HS-27A (cell line): Measurements from ENCODE around the gene TAS2R7.
"Not testable (repeated sequence)": the region's sequence is repeated elsewhere in the genome, so short reads cannot be mapped to it uniquely, and the experiment has no call there.

Source experiments
- DNase-seq: peaks from one replicate; pipeline ENCODE4 v3.0.0-alpha.2; 2012; ENCODE audit warnings: low read depth, missing footprints

The TAS2R7 gene, protein sequence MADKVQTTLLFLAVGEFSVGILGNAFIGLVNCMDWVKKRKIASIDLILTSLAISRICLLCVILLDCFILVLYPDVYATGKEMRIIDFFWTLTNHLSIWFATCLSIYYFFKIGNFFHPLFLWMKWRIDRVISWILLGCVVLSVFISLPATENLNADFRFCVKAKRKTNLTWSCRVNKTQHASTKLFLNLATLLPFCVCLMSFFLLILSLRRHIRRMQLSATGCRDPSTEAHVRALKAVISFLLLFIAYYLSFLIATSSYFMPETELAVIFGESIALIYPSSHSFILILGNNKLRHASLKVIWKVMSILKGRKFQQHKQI

GRCh38 chr12:10802587-10802986 lies at the start of gene TAS2R7:
Gene TAS2R7 (minus strand): TSS chr12:10802627. CDS start chr12:10802570, 57 bp downstream.
- DNase-seq, result no peak

GRCh38 chr12:10851243-10851858 lies 48.9 kb upstream of the TAS2R7 start:
- DNase-seq, result no peak

GRCh38 chr12:10849425-10849878 lies 47.0 kb upstream of the TAS2R7 start, which contains the start of gene PRR4:
Gene PRR4 (minus strand): TSS chr12:10849475. CDS start chr12:10849437, 38 bp downstream.
- no peak for DNase-seq

DNA sequence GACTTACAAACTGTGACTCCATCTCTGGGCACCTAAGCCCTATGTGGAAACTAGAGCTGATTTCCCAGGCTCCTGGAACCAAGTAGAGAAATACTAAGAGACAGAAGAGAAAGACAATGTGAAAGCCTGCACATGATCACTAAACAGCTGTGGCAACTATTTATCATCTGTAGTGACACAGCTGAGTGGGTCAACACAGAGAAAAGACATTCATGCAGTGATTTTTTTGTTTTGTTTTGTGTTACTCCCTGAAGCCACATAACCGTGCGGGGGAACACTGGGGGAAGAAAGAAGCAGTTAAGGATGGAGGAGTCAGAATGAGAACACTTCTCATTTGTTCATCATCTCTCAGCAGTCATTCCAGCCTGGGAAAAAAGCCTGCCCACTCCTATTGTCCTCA lies 45.3 kb upstream of the TAS2R7 start:
- no peak for DNase-seq

- DNase-seq, result no peak
Measured at GRCh38 chr12:10842862-10843261, 40.4 kb upstream of the TAS2R7 start.

DNA sequence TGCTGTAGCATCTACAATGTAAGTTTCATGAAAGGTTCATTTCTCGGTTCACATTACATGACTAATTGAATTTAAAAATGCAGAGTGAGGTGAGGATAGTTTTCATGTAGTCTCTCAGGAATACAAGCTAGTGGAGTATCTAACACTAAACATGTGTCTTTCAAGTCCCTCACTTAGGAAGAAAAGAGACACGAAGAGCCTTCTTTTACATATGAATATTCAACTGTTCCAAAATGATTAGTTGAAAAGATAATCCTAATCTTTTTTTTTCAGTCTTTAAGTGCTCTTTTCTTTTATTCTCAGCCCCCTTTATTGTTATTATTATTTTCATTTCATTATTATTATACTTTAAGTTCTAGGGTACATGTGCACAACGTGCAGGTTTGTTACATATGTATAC lies 36.0 kb upstream of the TAS2R7 start:
- DNase-seq, result no peak

- DNase-seq, result no peak
Measured at GRCh38 chr12:10829994-10830393, 27.6 kb upstream of the TAS2R7 start.

- no peak for DNase-seq
Measured at GRCh38 chr12:10826258-10826657, 23.8 kb upstream of the TAS2R7 start, which contains the start of gene TAS2R10. Gene TAS2R10 (minus strand): TSS chr12:10826358. CDS start chr12:10826269, 89 bp downstream.

DNA sequence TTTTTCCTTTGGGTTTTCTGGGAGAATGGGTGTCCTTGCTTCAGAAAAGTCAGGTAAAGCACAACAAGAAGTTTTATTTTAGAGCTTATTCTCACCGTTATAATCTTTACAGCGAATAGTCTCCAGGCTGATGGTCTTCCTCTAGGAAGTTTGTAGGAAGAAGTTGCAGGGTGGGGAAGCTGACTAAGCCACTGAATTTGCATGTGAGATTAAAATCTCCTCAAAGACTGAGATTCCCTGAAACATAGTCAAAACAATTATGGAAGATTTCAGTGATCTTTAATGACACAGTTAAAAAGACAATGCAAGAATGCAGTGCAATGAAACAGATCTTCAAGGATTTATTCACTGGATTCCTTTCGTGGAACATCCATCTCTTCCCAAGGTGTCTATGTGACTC lies 22.5 kb upstream of the TAS2R7 start:
- DNase-seq, result no peak

DNA sequence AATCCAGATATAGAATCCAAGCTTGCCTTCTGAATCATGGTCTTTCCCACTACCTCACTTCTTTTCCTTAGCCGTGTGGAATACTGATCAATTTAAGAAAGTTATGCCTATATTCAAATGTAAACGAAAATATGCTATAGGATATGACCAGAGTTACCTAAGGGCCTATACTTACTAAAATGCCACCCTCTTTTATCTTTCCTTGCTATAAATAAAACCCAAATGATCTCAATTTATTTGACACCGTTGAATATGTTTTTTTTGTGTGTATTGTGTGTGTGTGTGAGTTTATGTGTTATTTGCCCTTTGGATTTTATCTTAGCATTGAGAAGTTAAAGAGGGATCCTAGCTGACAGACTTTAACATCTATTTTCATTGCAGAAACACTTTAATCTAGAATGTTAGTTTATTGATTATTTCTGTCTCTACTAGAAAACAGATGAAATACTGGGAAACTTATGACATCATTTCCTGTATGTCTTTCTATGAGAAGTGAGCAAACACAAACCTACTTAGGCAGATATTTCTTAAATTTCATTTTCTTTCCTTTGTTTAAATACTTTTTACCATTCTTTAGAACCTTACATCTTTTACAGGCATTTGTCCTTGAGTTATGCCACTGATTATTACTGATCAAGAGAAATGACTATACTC lies 9.6 kb upstream of the TAS2R7 start:
- DNase-seq, result no peak

- no peak for DNase-seq
Measured at GRCh38 chr12:10810068-10810467, 7.6 kb upstream of the TAS2R7 start, which contains the start of gene TAS2R9. Gene TAS2R9 (minus strand): TSS chr12:10810168. CDS start chr12:10810075, 93 bp downstream.

DNA sequence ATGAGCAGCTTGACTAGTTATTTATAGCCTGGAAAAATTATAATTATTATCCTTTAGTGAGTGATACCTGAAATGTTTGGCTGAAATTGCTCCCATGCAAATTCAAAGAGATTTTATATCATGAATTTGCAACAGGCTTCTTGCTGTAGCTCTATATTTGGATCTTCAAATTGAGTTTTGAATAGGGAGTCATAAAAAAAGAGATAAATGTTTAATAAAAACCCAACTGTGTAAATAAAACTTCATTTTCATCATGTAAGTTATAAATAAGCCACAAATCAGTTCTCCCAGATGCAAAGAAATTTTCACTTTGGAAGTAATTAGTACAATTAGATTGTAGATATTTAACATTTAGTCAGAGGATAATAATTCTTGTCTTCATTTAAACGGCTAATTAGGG lies 4.8 kb upstream of the TAS2R7 start, which contains the start of gene TAS2R8:
Gene TAS2R8 (minus strand): TSS at position 101 of the 400 bp plus-strand sequence. CDS start 306 bp downstream, outside the sequence.
- DNase-seq, result no peak

DNA sequence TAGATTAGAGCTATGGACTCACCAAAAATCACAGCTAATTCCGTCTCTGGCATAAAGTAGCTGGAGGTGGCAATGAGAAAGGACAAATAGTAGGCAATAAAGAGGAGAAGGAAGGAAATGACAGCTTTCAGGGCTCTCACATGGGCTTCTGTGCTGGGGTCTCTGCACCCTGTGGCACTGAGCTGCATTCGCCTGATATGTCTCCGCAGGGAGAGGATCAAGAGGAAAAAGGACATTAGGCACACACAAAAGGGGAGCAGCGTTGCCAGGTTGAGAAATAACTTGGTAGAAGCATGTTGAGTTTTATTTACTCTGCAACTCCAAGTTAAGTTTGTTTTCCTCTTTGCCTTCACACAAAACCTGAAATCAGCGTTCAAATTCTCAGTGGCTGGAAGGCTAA lies 686 bp downstream of the TAS2R7 start:
- no peak for DNase-seq

GRCh38 chr12:10794222-10794621 lies 8.2 kb downstream of the TAS2R7 start:
- no peak for DNase-seq

- not testable (repeated sequence) for DNase-seq
Measured at GRCh38 chr12:10791769-10792168, 10.7 kb downstream of the TAS2R7 start.

DNA sequence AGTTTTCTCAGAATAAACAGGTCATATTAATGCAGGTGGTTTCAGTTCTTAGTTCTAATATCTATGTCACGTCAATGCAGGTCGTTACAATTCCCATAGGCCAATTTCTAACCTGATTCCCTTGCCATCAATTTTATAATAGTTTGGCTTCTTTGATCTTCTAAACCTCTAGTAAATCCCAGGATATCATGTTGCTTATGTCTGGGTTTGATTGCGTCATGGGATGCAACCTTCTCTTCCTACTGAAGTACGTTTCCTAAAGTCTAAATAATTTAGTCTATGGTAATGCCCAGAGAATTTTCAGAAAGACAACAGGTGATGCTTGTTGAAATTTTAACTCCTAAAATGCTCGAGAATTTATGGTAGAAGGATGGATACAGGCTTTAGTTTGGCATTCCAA lies 19.2 kb downstream of the TAS2R7 start:
- no peak for DNase-seq

DNA sequence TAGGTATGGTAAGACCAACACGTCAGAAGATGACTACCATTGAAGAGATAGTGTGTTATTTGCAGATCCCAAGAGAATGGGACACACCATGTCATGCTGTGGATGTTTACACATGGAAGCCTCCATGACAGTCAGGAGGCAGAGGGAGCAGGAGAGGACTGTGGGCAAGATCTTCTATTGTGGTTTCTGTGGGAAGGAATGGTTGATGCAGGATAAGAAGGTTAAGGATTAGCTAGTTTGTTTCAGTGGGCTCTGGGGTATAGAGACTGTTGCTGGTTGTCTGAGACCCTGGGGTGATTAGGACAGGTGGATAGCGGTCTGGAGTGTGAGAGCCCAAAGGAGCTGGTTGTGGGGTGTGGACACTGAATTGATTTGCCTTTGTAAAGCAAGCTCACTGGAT lies 23.3 kb downstream of the TAS2R7 start:
- DNase-seq, result no peak

GRCh38 chr12:10771132-10771733 lies 31.2 kb downstream of the TAS2R7 start:
- DNase-seq, result no peak

- DNase-seq, result no peak
Measured at GRCh38 chr12:10759657-10760056, 42.8 kb downstream of the TAS2R7 start.

DNA sequence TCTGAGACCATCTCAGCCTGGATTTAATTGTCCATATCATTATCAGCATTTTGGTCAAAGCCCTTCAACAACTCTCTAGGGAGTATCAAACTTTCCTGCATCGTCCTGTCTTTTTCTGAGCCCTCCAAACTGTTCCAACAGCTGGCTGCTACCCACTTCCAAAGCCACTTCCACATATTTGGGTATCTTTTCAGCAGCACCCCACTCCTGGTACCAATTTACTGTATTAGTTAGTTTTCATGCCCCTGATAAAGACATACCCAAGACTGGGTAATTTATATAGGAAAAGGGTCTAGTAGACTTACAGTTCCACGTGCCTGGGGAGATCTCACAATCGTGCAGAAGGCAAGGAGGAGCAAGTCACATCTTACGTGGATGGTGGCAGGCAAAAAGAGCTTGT lies 46.2 kb downstream of the TAS2R7 start:
- no peak for DNase-seq

- DNase-seq, result no peak
Measured at GRCh38 chr12:10753059-10753458, 49.4 kb downstream of the TAS2R7 start.
